Heart left ventricle (tissue), 16 donors: ENCODE results near the gene TNFSF15. TPM values are rescaled to one million over a fixed set of nuclear protein-coding genes. Genes with fewer than 3 reads are reported as not detected.

Experiments used
- ATAC-seq, 4 donors: fragments of 200-7000 bp; cut with Tn5 transposase; one replicate each; pipeline ENCODE4 v1.9.1; 2020 to 2022; ENCODE audit warnings: moderate library complexity in 4 of 4, mild to moderate bottlenecking in 3 of 4, moderate number of reproducible peaks in 1 of 4
- DNase-seq, 5 donors: peaks; one replicate each; pipeline ENCODE4 v3.0.0-alpha.2; 2020
- H3K27ac ChIP-seq, 12 donors: fragments of 200-600 bp; sonication (generic) in 4 of 12; one replicate each; pipeline versions ENCODE4 v1.5.0 to v1.8.0; 2016 to 2022; ENCODE audit warnings: mild to moderate bottlenecking in 2 of 12
- H3K27me3 ChIP-seq, 9 donors: fragments of 200-600 bp; sonication (generic) in 2 of 9; one replicate each; pipeline versions ENCODE4 v1.5.1 to v1.8.0; 2016 to 2022; ENCODE audit warnings: mild to moderate bottlenecking in 3 of 9
- H3K36me3 ChIP-seq, 9 donors: fragments of 200-600 bp; sonication (generic) in 2 of 9; one replicate each; pipeline versions ENCODE4 v1.5.0 to v1.8.0; 2018 to 2022; ENCODE audit warnings: mild to moderate bottlenecking in 2 of 9
- H3K4me1 ChIP-seq, 12 donors: fragments of 200-600 bp; sonication (generic) in 4 of 12; one replicate each; pipeline versions ENCODE4 v1.5.0 to v1.8.0; 2016 to 2022; ENCODE audit warnings: mild to moderate bottlenecking in 3 of 12
- H3K4me3 ChIP-seq, 12 donors: fragments of 200-600 bp; sonication (generic) in 4 of 12; one replicate each; pipeline versions ENCODE4 v1.5.0 to v1.8.0; 2017 to 2022; ENCODE audit warnings: mild to moderate bottlenecking in 9 of 12, moderate library complexity in 4 of 12
- H3K9me3 ChIP-seq, 12 donors: fragments of 200-600 bp; sonication (generic) in 4 of 12; one replicate each; pipeline versions ENCODE4 v1.5.0 to v1.8.0; 2016 to 2022; ENCODE audit warnings: mild to moderate bottlenecking in 1 of 12
- POLR2A ChIP-seq, 2 donors: fragments of 450-650 bp; IDR thresholded peaks; one replicate each; pipeline ENCODE4 v1.6.1; 2017; ENCODE audit warnings: antibody characterized with exemption in 2 of 2, mild to moderate bottlenecking in 2 of 2, moderate library complexity in 2 of 2
- WGBS, 4 donors: extraction: QIAGEN DNeasy Blood & Tissue Kit in 2 of 4; methylation state at CpG; one replicate each; pipeline versions ENCODE4 v1.1.5 to v1.1.7; 2013 to 2018; 5-methylcytosine and 5-hydroxymethylcytosine counted together
- intact Hi-C, 10 donors: fragments of 100-400 bp; cut with DNase I; formaldehyde crosslinking; loops; one replicate each; pipeline versions ENCODE4 v1.11.1 to v1.14.2; 2022
- polyA plus RNA-seq, 2 donors: library from polyadenylated mRNA; stranded (reverse); fragments of 200-250 nt; gene quantifications; one replicate each; pipeline ENCODE4 v1.2.3, GENCODE V29; 2013
- total RNA-seq, 9 donors: library from RNA; depleted of rRNA in 2 of 9; stranded (reverse); fragments of >200 nt in 2 of 9; fragmentation: NEBNext Ultra II Directional in 3 of 9; extraction: Animal tissue kit (Norgen Biotek cat#: 25700) in 3 of 9; gene quantifications; one replicate each; pipeline versions ENCODE4 v1.1.0 to v1.2.4, GENCODE V29; 2016 to 2023
- TF ChIP-seq, protein P1 (sequence below), 12 donors: fragments of 200-600 bp; sonication (generic) in 4 of 12; IDR thresholded peaks; one replicate each; pipeline versions ENCODE4 v1.5.0 to v1.8.0; 2018 to 2022; ENCODE audit warnings: antibody characterized with exemption in 12 of 12, mild to moderate bottlenecking in 5 of 12
- donor health status: ischemic (EF 13 %, LVEDD 7.1; RV severe dilation, severe dysfunction).
- donor health status: healthy with polysubstance abuse.
- donor health status: DM: no; HTN: yes; CAD: no.
- donor health status: DM: no; HTN: no; CAD: no.
- donor health status: ischemic (EF 25% LVEDD 6.9; RV normal size, moderate dysfunction).
- donor health status: ischemic (EF 25% LVEDD 5.7; RV mildly dilated, moderate dysfunction).
- donor health status: healthy.
- donor health status: DM: yes; HTN: yes; CAD: no.
- donor health status: ischemic (EF 35%, LVEDD 5.7; RV mildly dilated, moderate dysfunction).
- donor health status: nonischemic (EF 11% LVEDD 7.7; RV severe dilation, severe dysfunction).
- donor health status: DM: yes; HTN: yes; CAD: no.
- donor health status: PGD.
- donor health status: ischemic (EF 29% LVEDD 5.4; RV normal size, mild dysfunction).
- donor health status: nonischemic (EF 23%, LVEDD 6.1; RV moderate dilation, normal function).

Gene TNFSF15
- total and polyA plus RNA-seq, 11 donors: 0.03 to 1.4 (median 0.16) TPM; not detected in 5

DNA sequence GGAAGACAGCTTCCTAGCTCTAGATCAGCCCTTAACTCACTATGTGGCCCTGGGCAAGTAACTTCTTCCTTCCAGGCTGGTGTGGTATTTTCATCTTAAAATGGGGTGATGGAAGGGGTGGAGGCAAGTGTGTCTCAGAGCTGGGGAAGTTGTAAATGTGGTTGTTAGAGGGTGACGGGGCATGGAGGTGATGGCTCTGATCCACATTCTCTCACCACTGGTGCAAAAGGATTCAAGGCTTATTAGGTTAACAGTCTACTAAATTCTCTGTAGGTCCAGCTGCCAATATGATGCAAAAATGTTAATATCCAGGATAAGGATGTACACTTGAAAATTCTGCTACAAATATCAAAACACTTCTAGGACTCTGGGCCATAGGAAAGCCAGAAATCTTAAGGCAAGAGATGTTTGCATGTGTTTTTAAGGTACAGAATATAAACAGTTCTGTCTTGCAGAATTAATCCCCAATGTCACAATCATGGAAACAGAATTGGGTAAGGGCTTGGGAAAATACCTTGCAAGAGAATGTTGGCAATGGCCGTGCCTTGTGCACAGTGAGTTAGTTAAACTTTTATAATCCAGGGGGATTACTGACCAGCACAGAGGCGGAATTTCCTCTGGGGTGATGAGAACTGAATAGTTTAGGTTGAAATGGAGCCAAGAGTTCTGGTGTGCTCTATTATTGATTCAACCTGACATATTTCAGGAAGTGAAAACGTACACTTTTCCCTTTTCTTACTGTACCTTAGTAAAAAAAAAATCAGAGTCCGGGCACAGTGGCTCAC, 19.8 kb downstream of the TNFSF15 start:
- Histone ChIP-seq H3K4me1 (no peaks in the 10 kb centered on the region), H3K36me3 (no peaks in the 10 kb centered on the region), H3K4me3 (no peak overlapping the region), H3K9me3 (no peaks in the 10 kb centered on the region), H3K27ac (no peak overlapping the region), H3K27me3 (peaks cover 0 to 8% (median 0%) of the 10 kb centered on the region in 9 donors)
- WGBS, 4 donors: 59 to 67% (median 66%) methylated on average over 5 of the region's 5 CpGs
- DNase-seq (no peak), ATAC-seq (no peak)
- intact Hi-C loops: no loop called here
- TF ChIP-seq POLR2A (IDR thresholded peaks at IDR 0.05): no peak
- TF ChIP-seq, protein P1, sequence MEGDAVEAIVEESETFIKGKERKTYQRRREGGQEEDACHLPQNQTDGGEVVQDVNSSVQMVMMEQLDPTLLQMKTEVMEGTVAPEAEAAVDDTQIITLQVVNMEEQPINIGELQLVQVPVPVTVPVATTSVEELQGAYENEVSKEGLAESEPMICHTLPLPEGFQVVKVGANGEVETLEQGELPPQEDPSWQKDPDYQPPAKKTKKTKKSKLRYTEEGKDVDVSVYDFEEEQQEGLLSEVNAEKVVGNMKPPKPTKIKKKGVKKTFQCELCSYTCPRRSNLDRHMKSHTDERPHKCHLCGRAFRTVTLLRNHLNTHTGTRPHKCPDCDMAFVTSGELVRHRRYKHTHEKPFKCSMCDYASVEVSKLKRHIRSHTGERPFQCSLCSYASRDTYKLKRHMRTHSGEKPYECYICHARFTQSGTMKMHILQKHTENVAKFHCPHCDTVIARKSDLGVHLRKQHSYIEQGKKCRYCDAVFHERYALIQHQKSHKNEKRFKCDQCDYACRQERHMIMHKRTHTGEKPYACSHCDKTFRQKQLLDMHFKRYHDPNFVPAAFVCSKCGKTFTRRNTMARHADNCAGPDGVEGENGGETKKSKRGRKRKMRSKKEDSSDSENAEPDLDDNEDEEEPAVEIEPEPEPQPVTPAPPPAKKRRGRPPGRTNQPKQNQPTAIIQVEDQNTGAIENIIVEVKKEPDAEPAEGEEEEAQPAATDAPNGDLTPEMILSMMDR (IDR thresholded peaks at IDR 0.05): no peak

DNA sequence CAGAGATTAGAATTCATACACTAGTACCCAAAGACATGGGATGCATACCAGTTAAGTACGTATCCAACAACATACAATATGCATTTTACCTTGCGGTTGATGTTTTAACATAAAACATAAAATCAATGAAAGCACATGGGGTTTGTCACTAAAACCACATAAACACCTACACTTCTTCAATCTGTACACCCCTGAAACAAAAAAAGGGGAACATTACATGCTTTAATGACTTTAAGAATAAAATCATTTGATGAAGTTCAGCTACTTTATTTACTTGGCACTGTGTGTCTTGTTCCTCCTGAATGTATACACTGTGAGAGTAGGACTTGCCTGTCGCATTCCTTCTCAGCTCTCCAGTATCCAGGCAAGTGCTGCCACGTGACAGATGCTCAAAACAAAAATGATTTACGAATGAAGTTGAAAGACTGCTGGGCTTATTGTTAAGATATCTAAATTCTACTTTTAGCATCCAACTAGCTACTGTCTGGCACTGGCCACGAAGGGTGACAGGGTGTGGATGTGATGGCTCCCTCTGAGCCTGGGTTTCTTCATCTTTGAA, 21.0 kb downstream of the TNFSF15 start:
- Histone ChIP-seq H3K36me3 (no peaks in the 10 kb centered on the region), H3K4me3 (no peak overlapping the region), H3K9me3 (no peaks in the 10 kb centered on the region), H3K4me1 (no peaks in the 10 kb centered on the region), H3K27me3 (peaks cover 0 to 8% (median 0%) of the 10 kb centered on the region in 9 donors), H3K27ac (no peak overlapping the region)
- 51 to 57% (median 53%) methylated on average over 6 of the region's 6 CpGs for WGBS, 4 donors
- ATAC-seq (no peak), DNase-seq (no peak)
- TF ChIP-seq, protein P1 (IDR thresholded peaks at IDR 0.05): no peak
- no peak for TF ChIP-seq POLR2A (IDR thresholded peaks at IDR 0.05)
- intact Hi-C loops: no loop called here

DNA sequence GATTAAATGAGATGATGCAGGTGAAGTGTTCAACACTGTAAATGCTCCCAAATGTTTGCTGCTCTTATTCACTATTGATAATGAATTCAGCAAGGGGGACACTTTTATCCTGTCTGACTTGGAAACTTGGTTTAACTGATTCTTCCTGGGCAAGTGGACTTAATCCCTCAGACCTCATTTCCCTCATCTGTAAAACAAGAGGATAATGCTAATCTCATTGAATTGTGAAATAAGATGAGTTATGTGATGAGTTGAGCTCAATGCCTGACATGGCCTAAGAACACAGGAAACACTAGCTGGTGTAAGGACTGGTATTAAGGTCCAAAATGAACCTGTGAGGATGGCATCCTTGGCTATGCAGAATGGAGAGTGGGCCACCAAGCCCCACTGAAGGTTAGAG, 23.3 kb downstream of the TNFSF15 start:
- Histone ChIP-seq H3K4me1 (no peaks in the 10 kb centered on the region), H3K4me3 (no peak overlapping the region), H3K27me3 (peaks cover 0 to 12% (median 4%) of the 10 kb centered on the region in 9 donors), H3K27ac (no peak overlapping the region), H3K36me3 (no peaks in the 10 kb centered on the region), H3K9me3 (no peaks in the 10 kb centered on the region)
- ATAC-seq (no peak), DNase-seq (no peak)
- no peak for TF ChIP-seq POLR2A (IDR thresholded peaks at IDR 0.05)
- TF ChIP-seq, protein P1 (IDR thresholded peaks at IDR 0.05): no peak
- intact Hi-C loops: no loop called here

DNA sequence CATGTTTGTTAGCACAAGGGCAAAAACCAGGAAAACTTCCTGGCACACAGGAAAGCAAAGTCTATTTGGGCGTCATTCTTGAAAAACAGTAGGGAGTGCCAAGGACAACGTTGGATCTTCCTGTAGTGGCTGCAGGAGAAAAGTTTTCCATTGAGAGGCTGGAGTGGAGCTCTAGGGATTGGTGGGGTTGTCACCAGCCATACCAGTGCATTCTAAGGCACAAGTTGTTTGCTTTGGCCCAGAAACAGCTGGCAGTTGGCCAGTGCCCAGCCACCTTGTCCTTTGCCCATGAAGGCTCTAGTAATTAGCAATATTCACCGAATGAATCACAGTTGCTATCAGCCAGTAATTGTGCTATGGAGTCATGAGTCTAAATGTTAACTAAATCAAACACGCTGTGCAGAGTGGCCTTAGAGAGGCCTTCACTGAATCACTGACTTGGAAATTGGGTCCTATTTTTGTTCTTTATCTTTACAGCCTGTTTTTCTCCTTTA, 26.4 kb downstream of the TNFSF15 start:
- no peak overlapping the region for H3K27ac ChIP-seq
- H3K27me3 ChIP-seq: peaks cover 0 to 15% (median 0%) of the 10 kb centered on the region in 9 donors
- TF ChIP-seq, protein P1 (IDR thresholded peaks at IDR 0.05): no peak
- no peak for TF ChIP-seq POLR2A (IDR thresholded peaks at IDR 0.05)
- H3K36me3 ChIP-seq: no peaks in the 10 kb centered on the region
- DNase-seq: peak in 1 of 5 donors; percentile 13
- no peaks in the 10 kb centered on the region for H3K9me3 ChIP-seq
- peak in 3 of 4 donors; percentile 53 to 82 (median 65) for ATAC-seq
- intact Hi-C loops: no loop called here
- 44 to 56% (median 48%) methylated on average over 4 of the region's 4 CpGs for WGBS, 4 donors
- H3K4me1 ChIP-seq: no peaks in the 10 kb centered on the region
- H3K4me3 ChIP-seq: no peak overlapping the region
